Caco-2 (cell line): ENCODE data around the gene PADI4. TPM values are rescaled to one million over a fixed set of nuclear protein-coding genes. Genes with fewer than 3 reads are reported as not detected.

Experiments used
- BruUV-seq: library from RNA; stranded (reverse); fragments of 400-500 nt; replicated peaks from 2 replicates; lab custom pipeline; 2021; lab: Mats Ljungman, UMichigan
- CTCF ChIA-PET: fragments of 300-600 bp; sonication (Branson Sonifier 250); formaldehyde crosslinking; loops from one replicate; lab custom pipeline; 2022; ENCODE audit warnings: antibody characterized with exemption; lab: Charles Lee
- POLR2A ChIA-PET: fragments of 300-600 bp; sonication (Branson Sonifier 250); formaldehyde crosslinking; loops from one replicate; lab custom pipeline; 2022; ENCODE audit warnings: antibody characterized with exemption; lab: Charles Lee
- DNase-seq, 2 experiments: peaks; one replicate each; pipeline versions ENCODE4 v3.0.0 to v3.0.0-alpha.2; 2020 to 2022
- H3K27me3 ChIP-seq: replicated peaks from 2 replicates; pipeline ENCODE4 v1.6.0; 2011; ENCODE audit warnings: low read length; ENCODE audit not compliant: control insufficient read depth, insufficient read depth
- H3K36me3 ChIP-seq: 2 replicates; pipeline ENCODE4 v1.5.1; 2011; ENCODE audit warnings: low read length; ENCODE audit not compliant: control insufficient read depth, insufficient read depth
- H3K4me1 ChIP-seq: fragments of 250-450 bp; sonication (Bioruptor Pico); 2 replicates; pipeline ENCODE4 v1.5.1; 2020; ENCODE audit warnings: mild to moderate bottlenecking
- H3K4me3 ChIP-seq: 2 replicates; pipeline ENCODE4 v1.5.1; 2011; ENCODE audit warnings: low read depth, mild to moderate bottlenecking, control low read depth, low read length
- H3K9me3 ChIP-seq: fragments of 250-450 bp; sonication (Bioruptor Pico); 2 replicates; pipeline ENCODE4 v1.5.1; 2020; ENCODE audit warnings: mild to moderate bottlenecking, moderate library complexity
- H3K27ac Mint-ChIP-seq: one replicate; pipeline ENCODE4 v1.8.0; 2022; ENCODE audit warnings: mixed read lengths; ENCODE audit not compliant: unreplicated experiment
- H3K27me3 Mint-ChIP-seq: one replicate; pipeline ENCODE4 v1.8.0; 2022; ENCODE audit warnings: mixed read lengths; ENCODE audit not compliant: insufficient read depth, unreplicated experiment
- H3K36me3 Mint-ChIP-seq: one replicate; pipeline ENCODE4 v1.8.0; 2022; ENCODE audit warnings: mild to moderate bottlenecking, mixed read lengths; ENCODE audit not compliant: insufficient read depth, unreplicated experiment
- H3K4me1 Mint-ChIP-seq: one replicate; pipeline ENCODE4 v1.8.0; 2022; ENCODE audit warnings: low read depth, mixed read lengths; ENCODE audit not compliant: unreplicated experiment
- H3K4me3 Mint-ChIP-seq: one replicate; pipeline ENCODE4 v1.8.0; 2022; ENCODE audit warnings: mild to moderate bottlenecking, moderate library complexity, mixed read lengths; ENCODE audit not compliant: unreplicated experiment
- H3K9me3 Mint-ChIP-seq: one replicate; pipeline ENCODE4 v1.8.0; 2022; ENCODE audit warnings: mixed read lengths; ENCODE audit not compliant: unreplicated experiment
- intact Hi-C: fragments of 100-400 bp; cut with micrococcal nuclease; formaldehyde crosslinking; loops from one replicate; pipeline ENCODE4 v1.10.0; 2022; ENCODE audit not compliant: unreplicated experiment
- total RNA-seq: library from RNA; stranded (reverse); gene quantifications from 2 replicates; pipeline ENCODE4 v1.2.3, GENCODE V29; 2022
- TF ChIP-seq, protein P1 (sequence below), 2 experiments: fragments of 200-600 bp in 1 of 2; IDR thresholded peaks; 1 replicate in 1 of 2; 2 replicates in 1 of 2; pipeline versions ENCODE4 v1.5.1 to v1.8.0; 2011 to 2022; ENCODE audit warnings: antibody characterized with exemption in 1 of 2, control low read depth in 1 of 2, inconsistent platforms in 1 of 2, low read depth in 1 of 2, low read length in 1 of 2, mild to moderate bottlenecking in 1 of 2, moderate library complexity in 1 of 2; ENCODE audit not compliant: insufficient read depth in 1 of 2, severe bottlenecking in 1 of 2, unreplicated experiment in 1 of 2

PADI4 gene
- total RNA-seq, 1 experiment from 2014 or later = not detected

- CTCF ChIA-PET = no interaction called here
- Mint-ChIP-seq H3K27me3 (peaks cover 2% of the 10 kb centered on the region), H3K36me3 (no peaks in the 10 kb centered on the region), H3K4me3 (no peak overlapping the region), H3K4me1 (no peaks in the 10 kb centered on the region), H3K27ac (no peak overlapping the region), H3K9me3 (no peaks in the 10 kb centered on the region)
- intact Hi-C loops = no loop called here
- BruUV-seq = no TSS peak
- TF ChIP-seq, protein P1, sequence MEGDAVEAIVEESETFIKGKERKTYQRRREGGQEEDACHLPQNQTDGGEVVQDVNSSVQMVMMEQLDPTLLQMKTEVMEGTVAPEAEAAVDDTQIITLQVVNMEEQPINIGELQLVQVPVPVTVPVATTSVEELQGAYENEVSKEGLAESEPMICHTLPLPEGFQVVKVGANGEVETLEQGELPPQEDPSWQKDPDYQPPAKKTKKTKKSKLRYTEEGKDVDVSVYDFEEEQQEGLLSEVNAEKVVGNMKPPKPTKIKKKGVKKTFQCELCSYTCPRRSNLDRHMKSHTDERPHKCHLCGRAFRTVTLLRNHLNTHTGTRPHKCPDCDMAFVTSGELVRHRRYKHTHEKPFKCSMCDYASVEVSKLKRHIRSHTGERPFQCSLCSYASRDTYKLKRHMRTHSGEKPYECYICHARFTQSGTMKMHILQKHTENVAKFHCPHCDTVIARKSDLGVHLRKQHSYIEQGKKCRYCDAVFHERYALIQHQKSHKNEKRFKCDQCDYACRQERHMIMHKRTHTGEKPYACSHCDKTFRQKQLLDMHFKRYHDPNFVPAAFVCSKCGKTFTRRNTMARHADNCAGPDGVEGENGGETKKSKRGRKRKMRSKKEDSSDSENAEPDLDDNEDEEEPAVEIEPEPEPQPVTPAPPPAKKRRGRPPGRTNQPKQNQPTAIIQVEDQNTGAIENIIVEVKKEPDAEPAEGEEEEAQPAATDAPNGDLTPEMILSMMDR (IDR thresholded peaks at IDR 0.05; ENCODE audit: insufficient read depth in 1 of 2, low read depth in 1 of 2, low read length in 1 of 2, severe bottlenecking in 1 of 2, unreplicated experiment in 1 of 2) = no peak
- POLR2A ChIA-PET = no interaction called here
- no peaks in the 10 kb centered on the region for H3K27me3 ChIP-seq
- no peak overlapping the region for H3K4me3 ChIP-seq
- H3K9me3 ChIP-seq = no peaks in the 10 kb centered on the region
- no peaks in the 10 kb centered on the region for H3K4me1 ChIP-seq
- DNase-seq = no peak
- H3K36me3 ChIP-seq = no peaks in the 10 kb centered on the region
Observed at GRCh38 chr1:17358557-17358956, 50.6 kb downstream of the PADI4 start.

GRCh38 chr1:17359031-17359430 lies 51.0 kb downstream of the PADI4 start:
- POLR2A ChIA-PET = no interaction called here
- no TSS peak for BruUV-seq
- CTCF ChIA-PET = no interaction called here
- Histone ChIP-seq H3K4me3 (no peak overlapping the region), H3K36me3 (no peaks in the 10 kb centered on the region), H3K4me1 (no peaks in the 10 kb centered on the region), H3K9me3 (no peaks in the 10 kb centered on the region), H3K27me3 (no peaks in the 10 kb centered on the region)
- intact Hi-C loops = no loop called here
- H3K27me3 Mint-ChIP-seq = peaks cover 2% of the 10 kb centered on the region
- TF ChIP-seq, protein P1 (IDR thresholded peaks at IDR 0.05; ENCODE audit: insufficient read depth in 1 of 2, low read depth in 1 of 2, low read length in 1 of 2, severe bottlenecking in 1 of 2, unreplicated experiment in 1 of 2) = no peak
- H3K36me3 Mint-ChIP-seq = no peaks in the 10 kb centered on the region
- DNase-seq = no peak
- no peak overlapping the region for H3K4me3 Mint-ChIP-seq
- H3K4me1 Mint-ChIP-seq = no peaks in the 10 kb centered on the region
- H3K9me3 Mint-ChIP-seq = no peaks in the 10 kb centered on the region
- no peak overlapping the region for H3K27ac Mint-ChIP-seq

- H3K9me3 ChIP-seq = no peaks in the 10 kb centered on the region
- Mint-ChIP-seq H3K4me3 (no peak overlapping the region), H3K27ac (no peak overlapping the region), H3K9me3 (no peaks in the 10 kb centered on the region), H3K27me3 (peaks cover 2% of the 10 kb centered on the region), H3K36me3 (no peaks in the 10 kb centered on the region), H3K4me1 (no peaks in the 10 kb centered on the region)
- TF ChIP-seq, protein P1 (IDR thresholded peaks at IDR 0.05; ENCODE audit: insufficient read depth in 1 of 2, low read depth in 1 of 2, low read length in 1 of 2, severe bottlenecking in 1 of 2, unreplicated experiment in 1 of 2) = no peak
- BruUV-seq = no TSS peak
- CTCF ChIA-PET = no interaction called here
- POLR2A ChIA-PET = no interaction called here
- H3K4me3 ChIP-seq = no peak overlapping the region
- no peaks in the 10 kb centered on the region for H3K36me3 ChIP-seq
- H3K4me1 ChIP-seq = no peaks in the 10 kb centered on the region
- intact Hi-C loops = no loop called here
- no peak for DNase-seq
- no peaks in the 10 kb centered on the region for H3K27me3 ChIP-seq
Observed at GRCh38 chr1:17359808-17360207, 51.8 kb downstream of the PADI4 start.
